H1 (cell line): Measurements from ENCODE around the gene UBE2E1. TPM values are rescaled to one million over a fixed set of nuclear protein-coding genes. Genes with fewer than 3 reads are reported as not detected.

Experiments
- CTCF ChIA-PET: fragments of 300-600 bp; sonication (Branson Sonifier 250); formaldehyde crosslinking; loops from one replicate; lab custom pipeline; 2021; ENCODE audit not compliant: partially characterized antibody; lab: Charles Lee
- POLR2A ChIA-PET: fragments of 300-600 bp; sonication (Branson Sonifier 250); formaldehyde crosslinking; loops from one replicate; lab custom pipeline; 2021; ENCODE audit warnings: inconsistent platforms; ENCODE audit not compliant: partially characterized antibody; lab: Charles Lee
- DNase-seq, 2 experiments: peaks; one replicate each; pipeline versions ENCODE4 v3.0.0 to v3.0.0-alpha.2; 2010 to 2022; ENCODE audit warnings: low spot score in 2 of 2, low read depth in 1 of 2, mixed read lengths in 1 of 2
- FAIRE-seq: peaks from 2 replicates; lab custom pipeline; 2011; peaks lifted over from hg19 to GRCh38; lab: Jason Lieb, UNC
- H2AFZ ChIP-seq: 2 replicates; pipeline ENCODE4 v1.8.1; 2012; ENCODE audit warnings: low read length, inconsistent platforms
- H2AK5ac ChIP-seq: 2 replicates; pipeline ENCODE4 v1.6.1; 2013; ENCODE audit warnings: low read depth, low read length
- H2BK120ac ChIP-seq: replicated peaks from 2 replicates; pipeline ENCODE3; 2013; ENCODE audit warnings: low read depth, low read length, inconsistent platforms
- H2BK12ac ChIP-seq: 2 replicates; pipeline ENCODE4 v1.6.1; 2013; ENCODE audit warnings: low read depth, low read length
- H2BK15ac ChIP-seq: 2 replicates; pipeline ENCODE4 v1.6.1; 2013; ENCODE audit warnings: low read length
- H2BK20ac ChIP-seq: 2 replicates; pipeline ENCODE4 v1.6.1; 2013; ENCODE audit warnings: low read length
- H2BK5ac ChIP-seq: 2 replicates; pipeline ENCODE4 v1.6.1; 2013; ENCODE audit warnings: low read depth, low read length
- H3K14ac ChIP-seq: 2 replicates; pipeline ENCODE4 v1.6.1; 2013; ENCODE audit warnings: inconsistent platforms; ENCODE audit not compliant: insufficient read length
- H3K18ac ChIP-seq: 2 replicates; pipeline ENCODE4 v1.6.1; 2013; ENCODE audit warnings: low read length; ENCODE audit errors: extremely low read depth
- H3K23ac ChIP-seq: 2 replicates; pipeline ENCODE4 v1.6.1; 2013; ENCODE audit warnings: inconsistent platforms; ENCODE audit not compliant: insufficient read length
- H3K23me2 ChIP-seq: 2 replicates; pipeline ENCODE4 v1.6.1; 2013; ENCODE audit warnings: low read depth, low read length
- H3K27ac ChIP-seq: 2 replicates; pipeline ENCODE4 v1.6.1; 2011; ENCODE audit warnings: low read depth, low read length, inconsistent platforms
- H3K27me3 ChIP-seq, 4 experiments: replicated peaks in 1 of 4; 1 replicate in 1 of 4; 2 replicates in 3 of 4; pipeline versions ENCODE4 v1.6.1 to v1.8.1; 2011 to 2013; ENCODE audit warnings: low read length in 3 of 4, mild to moderate bottlenecking in 3 of 4, inconsistent platforms in 2 of 4, mixed read lengths in 2 of 4, moderate library complexity in 1 of 4; ENCODE audit not compliant: control insufficient read depth in 3 of 4, insufficient read depth in 3 of 4; ENCODE audit errors: extremely low read depth in 1 of 4
- H3K36me3 ChIP-seq, 4 experiments: 2 replicates each; pipeline versions ENCODE4 v1.6.1 to v1.8.1; 2011 to 2013; ENCODE audit warnings: mild to moderate bottlenecking in 4 of 4, low read length in 3 of 4, moderate library complexity in 2 of 4, control low read depth in 1 of 4, inconsistent platforms in 1 of 4; ENCODE audit not compliant: insufficient read depth in 4 of 4, control insufficient read depth in 2 of 4
- H3K4ac ChIP-seq: replicated peaks from 2 replicates; pipeline ENCODE3; 2013; ENCODE audit warnings: low read length, low read depth, mixed read lengths, inconsistent platforms; ENCODE audit not compliant: insufficient read length
- H3K4me1 ChIP-seq, 4 experiments: replicated peaks in 1 of 4; 1 replicate in 1 of 4; 2 replicates in 3 of 4; pipeline versions ENCODE4 v1.6.1 to v1.8.1; 2011 to 2013; ENCODE audit warnings: low read length in 3 of 4, inconsistent platforms in 2 of 4, mixed read lengths in 1 of 4; ENCODE audit not compliant: insufficient read depth in 4 of 4, control insufficient read depth in 3 of 4
- H3K4me2 ChIP-seq, 2 experiments: 2 replicates each; pipeline versions ENCODE4 v1.6.1 to v1.8.1; 2011 to 2013; ENCODE audit warnings: low read depth in 2 of 2, low read length in 2 of 2, control low read depth in 1 of 2, inconsistent platforms in 1 of 2, mild to moderate bottlenecking in 1 of 2; ENCODE audit not compliant: insufficient read depth in 1 of 2
- H3K4me3 ChIP-seq, 4 experiments: fragments of 200-600, 300-600 bp in 1 of 4; sonication (generic), shearing (Covaris generic), sonication (Bioruptor Twin) in 1 of 4; 2 replicates each; pipeline versions ENCODE4 v1.5.1 to v1.8.1; 2011 to 2016; ENCODE audit warnings: low read length in 4 of 4, low read depth in 3 of 4, control low read depth in 2 of 4, inconsistent platforms in 2 of 4, mild to moderate bottlenecking in 2 of 4, mixed read lengths in 1 of 4, moderate library complexity in 1 of 4; ENCODE audit not compliant: insufficient read depth in 2 of 4; ENCODE audit errors: extremely low read depth in 1 of 4
- H3K56ac ChIP-seq: replicated peaks from 2 replicates; pipeline ENCODE3; 2013; ENCODE audit warnings: low read depth, mild to moderate bottlenecking, mixed read lengths, low read length, inconsistent platforms; ENCODE audit not compliant: insufficient read length
- H3K79me1 ChIP-seq: 2 replicates; pipeline ENCODE4 v1.6.1; 2013; ENCODE audit warnings: low read depth, low read length, control low read depth
- H3K79me2 ChIP-seq, 2 experiments: 2 replicates each; pipeline versions ENCODE4 v1.6.1 to v1.8.1; 2012 to 2013; ENCODE audit warnings: low read length in 2 of 2, mild to moderate bottlenecking in 2 of 2, inconsistent platforms in 1 of 2; ENCODE audit not compliant: insufficient read depth in 2 of 2, control insufficient read depth in 1 of 2
- H3K9ac ChIP-seq, 4 experiments: replicated peaks in 1 of 4; 1 replicate in 1 of 4; 2 replicates in 3 of 4; pipeline versions ENCODE4 v1.6.1 to v1.8.1; 2011 to 2013; ENCODE audit warnings: low read depth in 3 of 4, low read length in 3 of 4, control low read depth in 2 of 4, mild to moderate bottlenecking in 2 of 4, moderate library complexity in 2 of 4, inconsistent platforms in 1 of 4; ENCODE audit errors: extremely low read depth in 1 of 4
- H3K9me3 ChIP-seq, 2 experiments: 2 replicates each; pipeline versions ENCODE4 v1.6.1 to v1.8.1; 2012 to 2013; ENCODE audit warnings: mild to moderate bottlenecking in 2 of 2, moderate library complexity in 2 of 2, control low read depth in 1 of 2, inconsistent platforms in 1 of 2, low read depth in 1 of 2, low read length in 1 of 2, mixed read lengths in 1 of 2; ENCODE audit not compliant: insufficient read depth in 2 of 2
- H4K20me1 ChIP-seq, 2 experiments: replicated peaks in 1 of 2; 2 replicates each; pipeline versions ENCODE3 to v1.8.1; 2011 to 2013; ENCODE audit warnings: inconsistent platforms in 2 of 2, low read length in 2 of 2, mild to moderate bottlenecking in 1 of 2; ENCODE audit not compliant: insufficient read depth in 2 of 2, control insufficient read depth in 1 of 2
- H4K5ac ChIP-seq: 2 replicates; pipeline ENCODE4 v1.6.1; 2013; ENCODE audit warnings: low read length, low read depth, mixed read lengths, inconsistent platforms; ENCODE audit not compliant: insufficient read length
- H4K8ac ChIP-seq: 2 replicates; pipeline ENCODE4 v1.8.0; 2013; ENCODE audit warnings: mild to moderate bottlenecking, moderate library complexity, low read length, inconsistent platforms; ENCODE audit not compliant: insufficient read depth; ENCODE audit errors: extremely low read depth
- H4K91ac ChIP-seq: replicated peaks from 2 replicates; pipeline ENCODE3; 2013; ENCODE audit warnings: low read length, mixed read lengths, inconsistent platforms; ENCODE audit not compliant: insufficient read length
- CBX8 ChIP-seq: fragments of 300-800, 300-1000 bp; sonication (generic); IDR thresholded peaks from 2 replicates; pipeline ENCODE4 v1.7.1; 2016; ENCODE audit warnings: low read depth, low read length, borderline replicate concordance
- CHD1 ChIP-seq: IDR thresholded peaks from 2 replicates; pipeline ENCODE4 v1.6.1; 2012; ENCODE audit warnings: low read depth, low read length, improper control_type of control experiment
- EZH2 ChIP-seq: fragments of 200-600 bp; sonication (generic); IDR thresholded peaks from 2 replicates; pipeline ENCODE4 v1.7.1; 2012; ENCODE audit warnings: low read depth, mild to moderate bottlenecking, moderate library complexity, low read length, inconsistent platforms; ENCODE audit not compliant: severe bottlenecking
- HDAC6 ChIP-seq: IDR thresholded peaks from one replicate; pipeline ENCODE4 v1.7.1; 2012; ENCODE audit warnings: low read depth, mild to moderate bottlenecking, inconsistent platforms, low read length, moderate library complexity
- KDM4A ChIP-seq: IDR thresholded peaks from one replicate; pipeline ENCODE4 v1.7.1; 2012; ENCODE audit warnings: low read depth, mild to moderate bottlenecking, moderate library complexity, low read length, inconsistent platforms; ENCODE audit not compliant: severe bottlenecking
- RBBP5 ChIP-seq: IDR thresholded peaks from 2 replicates; pipeline ENCODE4 v1.7.1; 2012; ENCODE audit warnings: low read depth, mild to moderate bottlenecking, inconsistent platforms, low read length, moderate library complexity, borderline replicate concordance
- SP2 ChIP-seq: IDR thresholded peaks from 2 replicates; pipeline ENCODE4 v1.6.1; 2012; ENCODE audit warnings: mild to moderate bottlenecking, low read length, inconsistent platforms
- SP4 ChIP-seq: IDR thresholded peaks from 2 replicates; pipeline ENCODE4 v1.6.1; 2012; ENCODE audit warnings: low read length, inconsistent platforms
- SRF ChIP-seq: IDR thresholded peaks from 2 replicates; pipeline ENCODE4 v1.6.1; 2011; ENCODE audit warnings: mild to moderate bottlenecking, low read depth, low read length, moderate library complexity
- TAF1 ChIP-seq: IDR thresholded peaks from 2 replicates; pipeline ENCODE4 v1.6.1; 2011; ENCODE audit warnings: mild to moderate bottlenecking, low read depth, low read length
- TBP ChIP-seq: IDR thresholded peaks from 2 replicates; pipeline ENCODE4 v1.6.1; 2011; ENCODE audit warnings: low read depth, low read length, improper control_type of control experiment
- TEAD4 ChIP-seq: IDR thresholded peaks from 2 replicates; pipeline ENCODE4 v1.6.1; 2012; ENCODE audit warnings: low read depth, low read length, inconsistent platforms, mixed read lengths
- WGBS, 2 experiments: shearing (Covaris generic) in 1 of 2; methylation state at CpG; one replicate each; pipeline versions ENCODE4 v1.1.6 to v1.1.7; 2013 to 2015; ENCODE audit warnings: low lambda C conversion rate in 2 of 2, mixed read lengths in 2 of 2, inconsistent platforms in 1 of 2, low coverage in 1 of 2, missing lambda C conversion rate in 1 of 2; ENCODE audit not compliant: insufficient replicate concordance in 2 of 2, insufficient coverage in 1 of 2, insufficient read length in 1 of 2; ENCODE audit errors: extremely low coverage in 1 of 2, missing lambda C conversion rate in 1 of 2; 5-methylcytosine and 5-hydroxymethylcytosine counted together
- polyA plus RNA-seq, 7 experiments: library from polyadenylated mRNA; depleted of rRNA in 3 of 7; stranded (reverse) in 5 of 7; unstranded in 2 of 7; fragments of >200 nt in 5 of 7; fragments of 200-250 nt in 2 of 7; gene quantifications; 1 replicate in 5 of 7; 2 replicates in 1 of 7; 4 replicates in 1 of 7; pipeline versions ENCODE4 v1.2.1 to v1.2.3, GENCODE V29; 2011 to 2013; ENCODE audit warnings: missing spikeins in 2 of 7, mixed read lengths in 2 of 7
- total RNA-seq: library from RNA; stranded (reverse); fragmentation: NEBNext Ultra II Directional; extraction: Animal tissue kit (Norgen Biotek cat#: 25700); gene quantifications from 2 replicates; pipeline ENCODE4 v1.2.1, GENCODE V29; 2021

UBE2E1 gene
- total and polyA plus RNA-seq, 2 of the 8 experiments (the other 6 are each of a cell fraction or from before 2014, with no cell fraction given), result 109 to 141 TPM

DNA sequence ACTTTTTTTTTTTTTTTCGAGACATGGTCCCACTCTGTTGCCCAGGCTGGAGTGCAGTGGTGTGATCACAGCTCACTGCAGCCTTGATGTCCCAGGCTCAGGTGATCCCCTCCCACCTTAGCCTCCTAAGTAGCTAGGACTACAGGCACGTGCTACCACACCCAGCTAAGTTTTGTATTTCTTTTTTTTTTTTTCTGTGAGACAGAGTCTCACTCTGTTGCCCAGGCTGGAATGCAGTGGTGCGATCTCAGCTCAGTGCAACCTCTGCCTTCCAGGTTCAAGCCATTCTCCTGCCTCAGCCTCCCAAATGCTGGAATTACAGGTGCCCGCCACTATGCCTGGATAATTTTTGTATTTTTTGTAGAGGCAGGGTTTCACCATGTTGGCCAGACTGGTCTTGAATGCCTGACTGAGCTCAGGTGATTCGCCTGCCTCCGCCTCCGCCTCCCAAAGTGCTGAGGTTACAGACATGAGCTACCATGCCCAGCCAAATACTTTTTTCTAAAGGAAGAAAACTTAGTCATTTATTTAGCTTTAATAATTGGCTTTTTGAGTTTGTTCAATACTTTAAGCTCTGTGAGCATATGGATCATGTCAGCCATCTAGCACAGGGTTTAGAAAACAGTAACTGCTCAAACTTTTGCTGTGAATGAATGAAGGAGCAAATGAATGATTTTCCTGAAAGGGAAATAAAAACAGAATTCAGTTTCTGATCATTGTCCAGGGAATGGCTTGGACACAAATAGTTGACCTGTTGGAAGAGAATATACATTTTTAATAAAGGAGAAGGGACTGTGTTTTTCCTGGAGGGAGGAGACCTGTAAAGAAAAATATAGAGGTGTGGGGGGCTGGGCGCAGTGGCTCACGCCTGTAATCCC lies 26.0 kb downstream of the UBE2E1 start:
- Histone ChIP-seq H2BK12ac (no peak overlapping the region), H2BK15ac (no peak overlapping the region), H3K27me3 (no peaks in the 10 kb centered on the region), H3K27ac (no peak overlapping the region), H2BK120ac (no peak overlapping the region), H3K4me3 (no peak overlapping the region), H3K23ac (no peak overlapping the region), H4K20me1 (peaks cover 3 to 9% of the 10 kb centered on the region in 2 experiments), H3K36me3 (no peaks in the 10 kb centered on the region), H4K8ac (no peak overlapping the region), H3K4me2 (no peak overlapping the region), H2BK5ac (no peak overlapping the region), H3K4me1 (peaks cover 0 to 3% (median 0%) of the 10 kb centered on the region in 4 experiments; a peak in 3 of 7 replicates), H3K4ac (no peak overlapping the region), H2AFZ (no peak overlapping the region), H3K14ac (no peak overlapping the region), H4K5ac (no peak overlapping the region), H3K9ac (no peak overlapping the region), H2BK20ac (no peak overlapping the region), H2AK5ac (no peak overlapping the region), H3K79me1 (peaks cover 4% of the 10 kb centered on the region), H3K56ac (no peak overlapping the region), H3K79me2 (peaks cover 0 to 97% of the 10 kb centered on the region in 2 experiments; a peak in 2 of 4 replicates), H3K18ac (no peak overlapping the region), H3K23me2 (no peaks in the 10 kb centered on the region), H4K91ac (no peak overlapping the region), H3K9me3 (no peaks in the 10 kb centered on the region)
- POLR2A ChIA-PET, result interaction anchor here (0.8 to 1.9 kb wide), 6 partner anchors 20 to 120 kb away, joined by 3 to 11 read pairs (median 5); partner anchors contain the start of genes NKIRAS1 and RPL15
- DNase-seq, result no peak
- 89% methylated on average over 9 of the region's 9 CpGs; no CpG with 5 or more reads in 1 of the 2 experiments for WGBS, 2 experiments
- no peak for FAIRE-seq
- CTCF ChIA-PET, result interaction anchor here (0.5 to 2.7 kb wide), 7 partner anchors 15 to 697 kb away, joined by 3 to 13 read pairs (median 3); partner anchors contain the start of genes NKIRAS1 and RPL15
- no peak for TF ChIP-seq SP4
- no peak for TF ChIP-seq TAF1
- TF ChIP-seq EZH2, result no peak
- no peak for TF ChIP-seq RBBP5
- no peak for TF ChIP-seq HDAC6
- no peak for TF ChIP-seq KDM4A
- TF ChIP-seq SRF, result no peak
- TF ChIP-seq TEAD4, result no peak
- no peak for TF ChIP-seq TBP
- TF ChIP-seq SP2, result no peak
- TF ChIP-seq CHD1, result no peak
- TF ChIP-seq CBX8, result no peak
